Central memory CD8-positive, alpha-beta T cell (primary cell): ENCODE data around the gene CEP95.
"Not testable (repeated sequence)": the region's sequence is repeated elsewhere in the genome, so short reads cannot be mapped to it uniquely, and the experiment has no call there.

Experiments
- ATAC-seq: fragments of 150-1000 bp; cut with Tn5 transposase; replicated peaks from 2 replicates; pipeline ENCODE4 v1.10.0; 2022; ENCODE audit warnings: mild to moderate bottlenecking, moderate FRiP score, moderate number of reproducible peaks; ENCODE audit not compliant: poor library complexity, severe bottlenecking; ENCODE audit errors: extremely low read depth
- DNase-seq, 2 donors: peaks; one replicate each; pipeline ENCODE4 v3.0.0; 2021; ENCODE audit warnings: low spot score in 2 of 2
- H3K27ac Mint-ChIP-seq: one replicate; pipeline ENCODE4 v1.8.0; 2022; ENCODE audit warnings: low read depth, mild to moderate bottlenecking, moderate library complexity, mixed read lengths
- H3K27me3 Mint-ChIP-seq: one replicate; pipeline ENCODE4 v1.8.0; 2022; ENCODE audit warnings: mixed read lengths
- H3K36me3 Mint-ChIP-seq: one replicate; pipeline ENCODE4 v1.8.0; 2022; ENCODE audit warnings: mild to moderate bottlenecking, moderate library complexity, mixed read lengths; ENCODE audit not compliant: insufficient read depth
- H3K4me1 Mint-ChIP-seq: one replicate; pipeline ENCODE4 v1.8.0; 2022; ENCODE audit warnings: mixed read lengths
- H3K4me3 Mint-ChIP-seq: one replicate; pipeline ENCODE4 v1.8.0; 2022; ENCODE audit warnings: mild to moderate bottlenecking, moderate library complexity, mixed read lengths
- H3K9me3 Mint-ChIP-seq: one replicate; pipeline ENCODE4 v1.8.0; 2022; ENCODE audit warnings: mixed read lengths

The CEP95 gene, protein sequence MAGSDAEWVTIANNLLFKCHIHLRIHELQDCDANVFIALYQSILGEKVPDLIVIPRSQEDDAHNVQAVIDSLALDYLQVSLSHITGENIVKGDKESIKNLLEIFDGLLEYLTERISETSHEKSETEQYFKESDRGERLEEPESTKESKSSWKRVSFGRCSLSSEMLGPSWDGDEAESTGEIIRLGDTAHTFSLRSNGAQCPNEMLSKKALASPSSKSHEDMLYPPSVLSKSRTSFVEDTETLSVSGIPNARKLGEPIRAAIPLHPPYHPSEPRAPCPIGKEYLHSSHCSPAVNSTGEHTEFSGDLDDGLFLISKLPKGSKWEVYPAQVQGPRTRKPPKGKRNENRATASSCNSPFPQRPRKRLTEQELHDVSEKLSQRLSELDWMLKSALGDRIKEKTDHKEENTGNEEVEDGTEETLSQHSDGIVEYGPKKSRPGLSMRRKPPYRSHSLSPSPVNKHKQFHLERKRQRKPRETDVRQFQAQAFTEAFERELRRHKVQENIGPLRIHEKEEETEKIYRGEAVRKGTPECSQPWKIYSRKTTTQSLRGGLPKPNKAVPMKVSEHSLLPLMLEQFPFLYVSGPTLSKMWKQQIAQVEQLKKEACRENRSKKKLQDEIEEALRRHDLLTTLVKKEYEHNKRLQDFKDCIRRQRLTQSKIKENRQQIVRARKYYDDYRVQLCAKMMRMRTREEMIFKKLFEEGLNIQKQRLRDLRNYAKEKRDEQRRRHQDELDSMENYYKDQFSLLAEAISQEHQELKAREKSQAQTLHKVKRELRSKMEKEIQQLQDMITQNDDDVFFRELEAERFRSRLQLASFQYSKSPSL

DNA sequence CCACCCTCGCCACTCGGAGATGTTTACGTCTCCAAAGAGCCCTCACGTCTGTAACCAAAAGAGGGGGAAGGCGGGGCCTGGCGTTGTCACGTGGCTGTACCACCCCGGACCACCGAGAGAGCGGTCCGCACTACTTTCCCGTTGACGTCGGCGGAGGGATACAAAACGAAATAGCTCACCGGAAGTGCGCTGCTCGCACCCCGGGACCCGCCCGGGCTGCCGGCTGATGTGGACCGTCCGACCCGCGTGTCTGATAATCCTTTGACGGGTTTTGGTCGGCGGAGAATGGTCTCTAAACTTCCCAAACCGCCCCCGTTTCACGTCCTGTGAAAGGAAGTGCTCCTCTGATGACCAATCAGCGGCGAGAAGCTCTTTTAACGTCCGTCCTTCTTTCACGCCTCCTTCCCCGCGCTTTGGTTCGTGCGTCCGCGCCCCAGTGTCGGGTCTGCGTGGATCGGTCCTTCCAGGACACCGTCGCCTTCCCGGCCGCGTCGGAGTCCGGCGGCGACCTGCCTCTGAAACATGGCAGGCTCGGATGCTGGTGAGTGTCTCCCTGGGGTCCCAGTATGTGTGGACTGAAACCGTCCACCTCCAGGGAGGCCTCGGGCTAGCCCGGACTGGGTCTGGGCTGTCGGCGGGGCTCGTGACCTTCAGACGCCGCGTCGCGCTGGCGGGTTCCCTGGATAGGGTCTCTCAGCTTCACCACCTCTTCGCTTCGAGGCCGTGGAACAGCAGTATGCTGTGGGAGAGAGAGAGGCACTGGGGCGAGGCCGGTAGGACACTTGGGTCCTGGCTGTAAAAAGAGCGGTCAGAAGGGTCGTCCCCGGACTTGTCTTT, at the start of gene CEP95:
Gene CEP95 (plus strand): TSS at position 402 of the 837 bp plus-strand sequence. CDS start 121 bp downstream, at position 523.
- peaks cover 61% of the 10 kb centered on the region for H3K4me1 Mint-ChIP-seq
- peak within 1 kb of the TSS; percentile 100 for H3K4me3 Mint-ChIP-seq
- peak within 1 kb of the TSS; percentile 100 for H3K27ac Mint-ChIP-seq
- H3K27me3 Mint-ChIP-seq: no peaks in the 10 kb centered on the region
- peaks cover 82% of the 10 kb centered on the region for H3K36me3 Mint-ChIP-seq
- ATAC-seq (peak; percentile 64), DNase-seq (peak; percentile 96)
- no peaks in the 10 kb centered on the region for H3K9me3 Mint-ChIP-seq

GRCh38 chr17:64457156-64457555, 49.6 kb upstream of the CEP95 start:
- no peaks in the 10 kb centered on the region for H3K9me3 Mint-ChIP-seq
- H3K4me1 Mint-ChIP-seq: peaks cover 9% of the 10 kb centered on the region
- no peak overlapping the region for H3K27ac Mint-ChIP-seq
- ATAC-seq (no peak), DNase-seq (no peak)
- no peaks in the 10 kb centered on the region for H3K27me3 Mint-ChIP-seq
- no peak overlapping the region for H3K4me3 Mint-ChIP-seq
- no peaks in the 10 kb centered on the region for H3K36me3 Mint-ChIP-seq

DNA sequence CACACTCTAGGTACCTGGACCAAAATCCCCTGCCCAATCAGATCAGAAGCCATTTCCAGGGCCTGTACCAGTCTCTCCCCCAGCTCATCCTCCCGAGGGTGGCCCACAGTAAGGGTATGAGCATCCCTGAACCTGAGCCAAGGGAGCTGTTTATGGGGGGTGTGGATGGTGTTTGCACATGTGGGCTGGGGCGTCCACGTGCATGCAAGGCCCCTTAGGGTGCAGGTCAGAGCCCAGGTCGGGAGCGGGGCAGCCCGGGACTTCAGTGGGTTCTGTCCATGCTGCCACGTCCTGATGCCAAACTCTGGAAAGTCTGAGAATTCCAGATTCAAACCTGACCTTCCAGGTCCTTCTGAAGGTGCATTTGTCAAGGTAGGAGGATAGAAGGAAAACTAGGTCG, 48.0 kb upstream of the CEP95 start:
- DNase-seq (no peak), ATAC-seq (no peak)
- Mint-ChIP-seq H3K27ac (no peak overlapping the region), H3K9me3 (no peaks in the 10 kb centered on the region), H3K27me3 (no peaks in the 10 kb centered on the region), H3K4me3 (no peak overlapping the region), H3K36me3 (no peaks in the 10 kb centered on the region), H3K4me1 (peaks cover 9% of the 10 kb centered on the region)

DNA sequence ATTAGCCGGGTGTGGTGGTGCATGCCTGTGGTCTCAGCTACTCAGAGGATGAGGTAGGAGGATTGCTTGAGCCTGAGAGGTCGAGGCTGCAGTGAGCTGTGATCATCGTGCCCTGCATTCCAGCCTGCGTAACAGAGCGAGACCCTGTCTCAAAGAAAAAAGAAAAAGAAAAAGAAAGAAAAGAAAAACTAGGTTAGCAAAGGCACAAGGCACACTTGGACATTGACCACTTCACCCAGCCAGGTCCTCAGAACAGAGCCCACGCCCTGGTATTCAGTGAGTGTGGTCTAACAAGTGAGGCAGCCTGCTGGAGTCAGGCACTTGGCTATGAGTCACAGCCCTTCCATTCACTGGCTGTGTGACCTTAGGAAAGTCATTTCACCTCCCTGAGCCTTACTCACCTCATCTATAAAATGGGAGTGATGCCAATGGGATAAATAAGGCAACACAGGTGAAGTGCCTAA, 47.5 kb upstream of the CEP95 start:
- H3K4me3 Mint-ChIP-seq: no peak overlapping the region
- no peaks in the 10 kb centered on the region for H3K36me3 Mint-ChIP-seq
- no peak for ATAC-seq
- peaks cover 9% of the 10 kb centered on the region for H3K4me1 Mint-ChIP-seq
- no peaks in the 10 kb centered on the region for H3K9me3 Mint-ChIP-seq
- H3K27ac Mint-ChIP-seq: no peak overlapping the region
- DNase-seq: no peak
- no peaks in the 10 kb centered on the region for H3K27me3 Mint-ChIP-seq

- not testable (repeated sequence) for H3K27me3 Mint-ChIP-seq, DNase-seq, H3K9me3 Mint-ChIP-seq, H3K27ac Mint-ChIP-seq, H3K4me1 Mint-ChIP-seq, H3K4me3 Mint-ChIP-seq, ATAC-seq, H3K36me3 Mint-ChIP-seq
Measured at GRCh38 chr17:64459818-64460217, 47.0 kb upstream of the CEP95 start.

DNA sequence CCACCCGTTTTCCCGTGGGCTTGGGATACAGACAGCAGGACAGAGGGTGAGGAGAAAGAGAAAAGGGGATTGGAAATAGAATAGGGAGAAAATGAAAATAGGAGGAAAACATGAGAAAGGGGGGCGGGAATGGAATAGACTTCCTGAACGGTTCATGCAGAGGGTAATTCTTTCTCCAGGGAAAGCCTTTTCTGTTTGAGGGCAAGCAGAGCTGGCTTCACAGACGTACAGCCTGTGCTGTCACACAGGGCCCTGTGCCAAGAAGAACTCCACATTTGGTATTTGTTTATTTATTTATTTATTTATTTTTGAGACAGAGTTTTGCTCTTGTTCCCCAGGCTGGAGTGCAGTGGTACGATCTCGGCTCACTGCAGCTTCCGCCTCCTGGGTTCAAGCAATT, 45.8 kb upstream of the CEP95 start:
- H3K27ac Mint-ChIP-seq: no peak overlapping the region
- H3K4me3 Mint-ChIP-seq: no peak overlapping the region
- DNase-seq (no peak), ATAC-seq (no peak)
- no peaks in the 10 kb centered on the region for H3K36me3 Mint-ChIP-seq
- peaks cover 7% of the 10 kb centered on the region for H3K27me3 Mint-ChIP-seq
- no peaks in the 10 kb centered on the region for H3K9me3 Mint-ChIP-seq
- H3K4me1 Mint-ChIP-seq: peaks cover 6% of the 10 kb centered on the region

DNA sequence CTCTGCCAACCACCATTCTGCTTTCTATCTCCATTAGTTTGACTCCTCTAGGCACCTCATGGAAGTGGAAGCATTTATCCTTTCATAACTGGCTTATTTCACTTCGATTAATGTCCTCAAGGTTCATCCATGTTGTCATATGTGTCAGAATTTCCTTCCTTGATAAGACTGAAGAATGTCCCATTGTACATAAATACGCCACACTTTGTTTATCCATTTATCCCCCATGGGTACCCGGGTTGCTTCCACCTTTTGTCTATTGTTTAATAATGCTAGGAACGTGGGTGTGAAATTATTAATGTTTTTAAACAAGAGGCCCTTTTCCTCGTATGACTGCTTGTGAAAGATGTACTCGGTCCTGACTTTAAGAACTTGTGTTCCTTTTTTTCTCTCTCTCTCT, 45.0 kb upstream of the CEP95 start:
- Mint-ChIP-seq H3K4me3 (no peak overlapping the region), H3K27ac (no peak overlapping the region), H3K27me3 (peaks cover 15% of the 10 kb centered on the region), H3K9me3 (no peaks in the 10 kb centered on the region), H3K4me1 (no peaks in the 10 kb centered on the region), H3K36me3 (no peaks in the 10 kb centered on the region)
- DNase-seq: no peak
- no peak for ATAC-seq

GRCh38 chr17:64466019-64466735, 40.6 kb upstream of the CEP95 start:
- Mint-ChIP-seq H3K27ac (no peak overlapping the region), H3K27me3 (peaks cover 21% of the 10 kb centered on the region), H3K4me1 (no peaks in the 10 kb centered on the region), H3K9me3 (no peaks in the 10 kb centered on the region), H3K4me3 (no peak overlapping the region), H3K36me3 (peaks cover 2% of the 10 kb centered on the region)
- DNase-seq: no peak
- no peak for ATAC-seq

DNA sequence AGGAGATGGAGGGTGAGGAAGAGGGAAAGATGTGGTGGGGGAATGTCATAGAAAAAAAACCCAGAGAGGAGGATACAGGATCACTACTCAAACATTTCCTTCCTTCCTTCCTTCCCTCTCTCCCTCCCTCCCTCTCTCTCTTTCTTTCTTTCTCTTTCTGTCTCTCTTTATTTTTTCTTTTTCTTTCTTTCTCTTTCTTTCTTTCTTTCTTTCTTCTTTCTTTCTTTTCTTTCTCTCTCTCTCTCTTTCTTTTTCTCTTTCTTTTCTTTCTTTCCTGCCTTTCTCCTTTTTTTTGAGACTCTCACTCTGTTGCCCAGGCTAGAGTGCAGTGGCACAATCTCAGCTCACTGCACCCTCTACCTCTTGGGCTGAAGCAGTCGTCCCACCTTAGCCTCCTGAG, 39.9 kb upstream of the CEP95 start:
- not testable (repeated sequence) for H3K4me1 Mint-ChIP-seq, H3K36me3 Mint-ChIP-seq, H3K27ac Mint-ChIP-seq, DNase-seq, ATAC-seq, H3K4me3 Mint-ChIP-seq, H3K9me3 Mint-ChIP-seq
- H3K27me3 Mint-ChIP-seq: peaks cover 21% of the 10 kb centered on the region

- Mint-ChIP-seq H3K4me3 (no peak overlapping the region), H3K36me3 (peaks cover 2% of the 10 kb centered on the region), H3K9me3 (no peaks in the 10 kb centered on the region), H3K27ac (no peak overlapping the region), H3K27me3 (peaks cover 18% of the 10 kb centered on the region), H3K4me1 (no peaks in the 10 kb centered on the region)
- ATAC-seq: no peak
- DNase-seq: no peak
Measured at GRCh38 chr17:64470625-64471024, 36.2 kb upstream of the CEP95 start.

GRCh38 chr17:64471440-64471839, 35.3 kb upstream of the CEP95 start:
- H3K4me1 Mint-ChIP-seq: no peaks in the 10 kb centered on the region
- H3K4me3 Mint-ChIP-seq: no peak overlapping the region
- peaks cover 2% of the 10 kb centered on the region for H3K36me3 Mint-ChIP-seq
- no peaks in the 10 kb centered on the region for H3K9me3 Mint-ChIP-seq
- DNase-seq: no peak
- ATAC-seq: no peak
- H3K27ac Mint-ChIP-seq: no peak overlapping the region
- peaks cover 10% of the 10 kb centered on the region for H3K27me3 Mint-ChIP-seq

DNA sequence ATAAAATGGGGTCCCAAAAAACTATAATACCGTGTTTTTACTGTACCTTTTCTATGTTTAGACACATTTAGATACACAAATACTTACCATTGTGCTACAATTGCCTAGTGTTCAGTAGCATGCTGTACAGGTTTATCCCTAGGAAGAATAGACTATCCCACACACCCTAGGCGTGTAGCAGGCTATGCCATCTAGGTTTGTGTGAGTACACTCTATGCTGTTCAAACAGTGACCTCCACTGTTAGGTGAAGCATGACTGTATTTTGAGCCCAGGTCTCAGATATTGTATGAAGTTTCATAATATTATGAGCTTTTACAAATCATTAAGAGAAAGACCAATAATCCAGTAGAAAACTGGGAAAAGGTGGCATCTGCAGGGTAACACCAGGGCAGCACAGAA, 34.2 kb upstream of the CEP95 start:
- H3K27me3 Mint-ChIP-seq: no peaks in the 10 kb centered on the region
- H3K4me1 Mint-ChIP-seq: no peaks in the 10 kb centered on the region
- no peak for DNase-seq
- ATAC-seq: no peak
- H3K36me3 Mint-ChIP-seq: peaks cover 3% of the 10 kb centered on the region
- H3K4me3 Mint-ChIP-seq: no peak overlapping the region
- H3K9me3 Mint-ChIP-seq: no peaks in the 10 kb centered on the region
- no peak overlapping the region for H3K27ac Mint-ChIP-seq
